Neural progenitor cell (in vitro differentiated cells): ENCODE data around the gene AHI1. TPM values are rescaled to one million over a fixed set of nuclear protein-coding genes. Genes with fewer than 3 reads are reported as not detected.

ENCODE experiments used
- DNase-seq: peaks from one replicate; pipeline ENCODE4 v3.0.0-alpha.2; 2016; ENCODE audit warnings: low spot score
- H2AFZ ChIP-seq: fragments of 200-600 bp; sonication (generic); replicated peaks from 2 replicates; pipeline ENCODE4 v1.6.1; 2016; ENCODE audit warnings: antibody characterized with exemption
- H3F3A ChIP-seq: fragments of 200-600 bp; sonication (generic); 2 replicates; pipeline ENCODE4 v1.6.1; 2016; ENCODE audit warnings: antibody characterized with exemption, low read depth
- H3K27ac ChIP-seq: fragments of 200-600 bp; sonication (generic); 2 replicates; pipeline ENCODE4 v1.5.1; 2016; ENCODE audit warnings: mild to moderate bottlenecking
- H3K27me3 ChIP-seq: fragments of 200-600 bp; sonication (generic); 2 replicates; pipeline ENCODE4 v1.6.1; 2016; ENCODE audit warnings: mild to moderate bottlenecking, moderate library complexity
- H3K36me3 ChIP-seq: fragments of 200-600 bp; sonication (generic); 2 replicates; pipeline ENCODE4 v1.5.1; 2016
- H3K4me1 ChIP-seq: fragments of 200-600 bp; sonication (generic); 2 replicates; pipeline ENCODE4 v1.6.1; 2016; ENCODE audit warnings: mixed run types
- H3K4me2 ChIP-seq: fragments of 200-600 bp; sonication (generic); 2 replicates; pipeline ENCODE4 v1.6.1; 2016
- H3K4me3 ChIP-seq: fragments of 200-600 bp; sonication (generic); 2 replicates; pipeline ENCODE4 v1.5.1; 2016
- H3K79me2 ChIP-seq: fragments of 200-600 bp; sonication (generic); 2 replicates; pipeline ENCODE4 v1.6.1; 2016; ENCODE audit warnings: low read depth
- H3K9ac ChIP-seq: fragments of 200-600 bp; sonication (generic); 2 replicates; pipeline ENCODE4 v1.6.1; 2016
- H3K9me3 ChIP-seq: fragments of 200-600 bp; sonication (generic); 2 replicates; pipeline ENCODE4 v1.5.1; 2016; ENCODE audit warnings: low read depth
- H4K20me1 ChIP-seq: fragments of 200-600 bp; sonication (generic); 2 replicates; pipeline ENCODE4 v1.6.1; 2016; ENCODE audit warnings: low read depth
- H3K27ac Mint-ChIP-seq: 3 replicates; pipeline ENCODE4 v1.8.0; 2021; ENCODE audit warnings: mixed read lengths
- H3K27me3 Mint-ChIP-seq: 2 replicates; pipeline ENCODE4 v1.8.0; 2022; ENCODE audit warnings: low read depth, mild to moderate bottlenecking, inconsistent platforms, moderate library complexity, mixed read lengths; ENCODE audit not compliant: insufficient read depth
- H3K36me3 Mint-ChIP-seq: 3 replicates; pipeline ENCODE4 v1.8.0; 2021; ENCODE audit warnings: mixed read lengths
- H3K4me1 Mint-ChIP-seq: 3 replicates; pipeline ENCODE4 v1.8.0; 2021; ENCODE audit warnings: mixed read lengths
- H3K4me3 Mint-ChIP-seq: 3 replicates; pipeline ENCODE4 v1.8.0; 2021; ENCODE audit warnings: mild to moderate bottlenecking, moderate library complexity, mixed read lengths
- H3K9me3 Mint-ChIP-seq: 3 replicates; pipeline ENCODE4 v1.8.0; 2020; ENCODE audit warnings: mixed read lengths
- EZH2 ChIP-seq: fragments of 200-600 bp; sonication (generic); IDR thresholded peaks from 2 replicates; pipeline ENCODE4 v1.6.1; 2017; ENCODE audit warnings: antibody characterized with exemption, mild to moderate bottlenecking, moderate library complexity
- EZH2phosphoT487 ChIP-seq: fragments of 200-600 bp; sonication (generic); IDR thresholded peaks from 2 replicates; pipeline ENCODE4 v1.6.1; 2017; ENCODE audit warnings: antibody characterized with exemption
- total RNA-seq: library from RNA; depleted of rRNA; stranded (reverse); fragments of >200 nt; gene quantifications from 2 replicates; pipeline ENCODE4 v1.2.3, GENCODE V29; 2015; ENCODE audit warnings: low replicate concordance
- TF ChIP-seq, protein P1 (sequence below): fragments of 200-600 bp; sonication (generic); IDR thresholded peaks from 2 replicates; pipeline ENCODE4 v1.5.1; 2017; ENCODE audit warnings: antibody characterized with exemption, mild to moderate bottlenecking

Gene AHI1
- total RNA-seq, 1 donor from 2014 or later, result 26.2 TPM

DNA sequence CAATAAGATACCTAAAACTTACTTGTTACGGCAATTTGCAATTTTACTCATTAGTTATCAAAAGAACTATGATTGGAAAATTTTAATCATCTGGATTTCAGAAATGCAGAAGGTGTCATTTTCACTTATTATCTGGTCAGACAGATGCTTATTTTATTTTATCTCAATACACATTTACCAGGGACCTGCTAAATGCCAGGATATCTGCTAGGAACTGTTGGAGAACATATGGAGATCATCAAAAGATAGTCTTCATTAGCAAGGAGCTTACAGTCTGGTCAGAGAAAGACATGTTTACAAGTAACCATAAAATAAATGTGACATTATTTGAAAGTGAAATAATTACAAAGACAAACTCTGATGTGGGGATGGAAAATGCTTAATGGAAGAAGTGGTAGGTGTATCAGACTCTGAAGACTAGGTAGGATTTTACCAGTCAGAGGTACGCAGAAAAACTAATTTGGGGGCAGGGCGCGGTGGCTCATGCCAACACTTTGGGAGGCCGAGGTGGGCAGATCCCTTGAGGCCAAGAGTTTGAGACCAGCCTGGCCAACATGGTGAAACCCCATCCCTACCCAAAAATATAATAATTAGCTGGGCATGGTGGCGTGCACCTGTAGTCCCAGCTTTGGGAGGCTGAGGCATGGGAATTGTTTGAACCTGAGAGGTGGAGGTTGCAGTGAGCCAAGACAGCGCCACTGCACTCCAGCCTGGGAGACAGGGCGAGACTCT, 178.6 kb downstream of the AHI1 start:
- Histone ChIP-seq H4K20me1 (no peaks in the 10 kb centered on the region), H3K4me3 (no peak overlapping the region), H3K36me3 (no peaks in the 10 kb centered on the region), H3K4me2 (no peak overlapping the region), H3K27ac (no peak overlapping the region), H3K4me1 (peaks cover 12% of the 10 kb centered on the region), H3K9ac (no peak overlapping the region), H3F3A (no peaks in the 10 kb centered on the region), H3K79me2 (no peaks in the 10 kb centered on the region), H3K9me3 (no peaks in the 10 kb centered on the region), H2AFZ (no peak overlapping the region), H3K27me3 (no peaks in the 10 kb centered on the region)
- H3K4me1 Mint-ChIP-seq, result peaks cover 8% of the 10 kb centered on the region
- no peaks in the 10 kb centered on the region for H3K9me3 Mint-ChIP-seq
- TF ChIP-seq EZH2phosphoT487 (no peak), EZH2 (no peak)
- TF ChIP-seq, protein P1, sequence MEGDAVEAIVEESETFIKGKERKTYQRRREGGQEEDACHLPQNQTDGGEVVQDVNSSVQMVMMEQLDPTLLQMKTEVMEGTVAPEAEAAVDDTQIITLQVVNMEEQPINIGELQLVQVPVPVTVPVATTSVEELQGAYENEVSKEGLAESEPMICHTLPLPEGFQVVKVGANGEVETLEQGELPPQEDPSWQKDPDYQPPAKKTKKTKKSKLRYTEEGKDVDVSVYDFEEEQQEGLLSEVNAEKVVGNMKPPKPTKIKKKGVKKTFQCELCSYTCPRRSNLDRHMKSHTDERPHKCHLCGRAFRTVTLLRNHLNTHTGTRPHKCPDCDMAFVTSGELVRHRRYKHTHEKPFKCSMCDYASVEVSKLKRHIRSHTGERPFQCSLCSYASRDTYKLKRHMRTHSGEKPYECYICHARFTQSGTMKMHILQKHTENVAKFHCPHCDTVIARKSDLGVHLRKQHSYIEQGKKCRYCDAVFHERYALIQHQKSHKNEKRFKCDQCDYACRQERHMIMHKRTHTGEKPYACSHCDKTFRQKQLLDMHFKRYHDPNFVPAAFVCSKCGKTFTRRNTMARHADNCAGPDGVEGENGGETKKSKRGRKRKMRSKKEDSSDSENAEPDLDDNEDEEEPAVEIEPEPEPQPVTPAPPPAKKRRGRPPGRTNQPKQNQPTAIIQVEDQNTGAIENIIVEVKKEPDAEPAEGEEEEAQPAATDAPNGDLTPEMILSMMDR, result no peak
- H3K4me3 Mint-ChIP-seq, result no peak overlapping the region
- H3K27ac Mint-ChIP-seq, result no peak overlapping the region
- no peaks in the 10 kb centered on the region for H3K27me3 Mint-ChIP-seq
- H3K36me3 Mint-ChIP-seq, result no peaks in the 10 kb centered on the region
- DNase-seq, result no peak

DNA sequence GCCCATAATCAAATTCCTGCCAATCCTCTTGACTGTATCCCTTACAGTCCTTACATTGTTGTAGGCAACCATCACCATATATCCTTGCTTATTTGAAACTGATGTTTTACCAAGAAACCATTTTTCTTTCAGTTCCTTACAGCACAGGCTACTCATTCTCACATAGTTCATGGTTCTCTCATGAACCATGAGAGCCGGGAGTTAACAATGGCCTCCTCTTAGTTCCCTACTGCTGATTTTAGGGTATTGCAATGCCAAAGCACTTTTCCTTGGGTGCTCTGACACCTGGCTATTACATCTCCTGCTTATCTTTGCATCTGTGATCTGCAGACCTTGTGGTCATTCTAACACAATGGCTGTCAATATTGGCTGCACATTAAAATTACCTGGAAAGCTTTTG, 183.0 kb downstream of the AHI1 start:
- TF ChIP-seq EZH2 (no peak), EZH2phosphoT487 (no peak)
- TF ChIP-seq, protein P1, result no peak
- no peak overlapping the region for H3K27ac Mint-ChIP-seq
- Histone ChIP-seq H4K20me1 (no peaks in the 10 kb centered on the region), H3F3A (no peaks in the 10 kb centered on the region), H3K36me3 (no peaks in the 10 kb centered on the region), H3K27me3 (no peaks in the 10 kb centered on the region), H3K79me2 (no peaks in the 10 kb centered on the region), H2AFZ (no peak overlapping the region), H3K4me2 (no peak overlapping the region), H3K9ac (no peak overlapping the region), H3K27ac (no peak overlapping the region), H3K9me3 (no peaks in the 10 kb centered on the region), H3K4me1 (no peaks in the 10 kb centered on the region), H3K4me3 (no peak overlapping the region)
- H3K4me1 Mint-ChIP-seq, result no peaks in the 10 kb centered on the region
- H3K36me3 Mint-ChIP-seq, result no peaks in the 10 kb centered on the region
- DNase-seq, result no peak
- no peaks in the 10 kb centered on the region for H3K27me3 Mint-ChIP-seq
- H3K4me3 Mint-ChIP-seq, result no peak overlapping the region
- H3K9me3 Mint-ChIP-seq, result no peaks in the 10 kb centered on the region

DNA sequence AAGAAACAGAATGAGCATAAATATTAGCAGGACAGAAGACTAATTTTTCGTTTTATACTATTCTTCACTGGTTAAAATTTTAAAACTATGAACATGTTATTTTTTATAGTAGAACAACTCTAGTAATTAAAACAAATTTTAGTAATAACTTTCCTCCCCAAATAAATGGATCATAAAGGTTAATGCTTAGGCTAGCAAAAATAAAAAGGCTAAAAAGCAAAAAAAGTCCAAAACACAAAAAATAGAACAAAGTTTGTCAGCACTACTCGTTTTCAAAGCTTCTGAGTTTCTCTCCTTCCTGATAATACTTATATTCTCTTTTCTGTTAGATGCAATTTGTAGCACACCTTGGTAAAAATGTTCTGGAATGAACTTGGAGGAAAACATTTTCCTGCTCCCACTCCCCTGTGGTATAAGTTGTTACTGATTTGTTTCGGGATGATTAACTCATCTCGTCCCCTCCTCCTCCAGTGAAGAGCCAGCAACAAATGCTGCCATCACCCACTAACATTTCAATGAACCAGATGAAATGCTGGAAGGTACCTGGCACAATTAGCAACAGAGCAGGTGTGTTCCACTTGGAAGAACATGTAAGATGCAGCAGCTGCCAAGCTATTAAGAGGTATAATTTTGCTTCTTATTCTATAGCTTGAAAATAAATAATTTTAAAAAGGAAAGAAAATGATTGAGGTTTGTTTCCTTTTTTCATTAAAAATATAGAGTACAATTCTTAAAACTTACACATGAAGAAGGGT, 185.9 kb downstream of the AHI1 start:
- H3K9me3 Mint-ChIP-seq, result no peaks in the 10 kb centered on the region
- no peak overlapping the region for H3K9ac ChIP-seq
- no peak for DNase-seq
- H3K36me3 Mint-ChIP-seq, result no peaks in the 10 kb centered on the region
- H3K27ac ChIP-seq, result no peak overlapping the region
- TF ChIP-seq EZH2phosphoT487, result no peak
- TF ChIP-seq, protein P1, result no peak
- TF ChIP-seq EZH2, result no peak
- no peaks in the 10 kb centered on the region for H3K27me3 ChIP-seq
- no peaks in the 10 kb centered on the region for H3K4me1 ChIP-seq
- H3K36me3 ChIP-seq, result no peaks in the 10 kb centered on the region
- no peak overlapping the region for H3K4me3 ChIP-seq
- H3K27ac Mint-ChIP-seq, result no peak overlapping the region
- H3K79me2 ChIP-seq, result no peaks in the 10 kb centered on the region
- no peak overlapping the region for H3K4me3 Mint-ChIP-seq
- no peaks in the 10 kb centered on the region for H3K27me3 Mint-ChIP-seq
- H3F3A ChIP-seq, result no peaks in the 10 kb centered on the region
- H3K4me1 Mint-ChIP-seq, result no peaks in the 10 kb centered on the region
- no peak overlapping the region for H2AFZ ChIP-seq
- H3K9me3 ChIP-seq, result no peaks in the 10 kb centered on the region
- H3K4me2 ChIP-seq, result no peak overlapping the region
- no peaks in the 10 kb centered on the region for H4K20me1 ChIP-seq
